Measurements from ENCODE around the gene PLXDC2. TPM values are rescaled to one million over a fixed set of nuclear protein-coding genes. Genes with fewer than 3 reads are reported as not detected.

Gene PLXDC2
- total RNA-seq, 1 donor from 2014 or later = 7.5 TPM

DNA sequence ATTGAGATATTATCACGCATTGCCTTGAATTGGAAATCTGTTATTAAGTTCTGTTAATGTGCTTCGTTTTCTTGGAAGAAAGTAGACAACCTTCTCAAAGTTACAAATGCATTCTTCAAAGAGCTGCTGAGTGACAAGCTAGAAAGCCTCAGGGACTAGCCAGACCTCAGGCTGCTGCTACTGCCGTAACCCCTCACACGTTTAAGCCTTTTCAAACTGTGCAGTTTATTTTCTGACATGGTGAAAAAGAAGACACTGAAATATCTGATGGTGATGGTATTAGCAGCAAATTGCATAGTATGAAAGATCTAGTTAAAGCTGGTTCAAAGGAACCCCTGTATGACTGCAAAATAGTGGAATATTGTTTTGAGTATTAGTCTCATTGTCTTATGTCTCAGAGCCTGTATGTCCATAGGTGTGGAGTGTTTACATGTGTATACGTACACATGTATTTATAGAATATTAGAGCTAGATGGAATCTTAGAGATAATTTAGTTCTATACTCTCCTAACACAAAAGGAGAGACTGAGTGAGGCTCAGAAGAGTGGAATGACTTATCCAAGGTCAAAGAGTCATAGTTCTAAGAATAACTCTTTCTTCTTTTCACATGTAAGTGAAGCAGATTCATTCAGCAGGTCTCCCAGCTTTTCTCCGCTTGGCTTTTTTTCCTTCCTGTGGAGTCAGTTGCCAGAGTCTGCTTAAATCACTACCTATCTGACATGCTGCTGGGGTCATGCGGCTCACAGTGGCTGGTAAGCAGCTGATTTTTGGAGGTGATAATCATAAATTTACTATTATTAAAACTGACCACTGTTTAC is 431.9 kb downstream of the PLXDC2 start:
- H3K27me3 ChIP-seq (ENCODE audit: control insufficient read depth, insufficient read depth, low read length) = no peaks in the 10 kb centered on the region
- no peak overlapping the region for H3K4me3 ChIP-seq (ENCODE audit: low read depth, low read length)
- H3K36me3 ChIP-seq (ENCODE audit: control insufficient read depth, insufficient read depth, low read length) = no peaks in the 10 kb centered on the region
- no peak for DNase-seq (ENCODE audit: low read depth)
- TF ChIP-seq, protein P1, sequence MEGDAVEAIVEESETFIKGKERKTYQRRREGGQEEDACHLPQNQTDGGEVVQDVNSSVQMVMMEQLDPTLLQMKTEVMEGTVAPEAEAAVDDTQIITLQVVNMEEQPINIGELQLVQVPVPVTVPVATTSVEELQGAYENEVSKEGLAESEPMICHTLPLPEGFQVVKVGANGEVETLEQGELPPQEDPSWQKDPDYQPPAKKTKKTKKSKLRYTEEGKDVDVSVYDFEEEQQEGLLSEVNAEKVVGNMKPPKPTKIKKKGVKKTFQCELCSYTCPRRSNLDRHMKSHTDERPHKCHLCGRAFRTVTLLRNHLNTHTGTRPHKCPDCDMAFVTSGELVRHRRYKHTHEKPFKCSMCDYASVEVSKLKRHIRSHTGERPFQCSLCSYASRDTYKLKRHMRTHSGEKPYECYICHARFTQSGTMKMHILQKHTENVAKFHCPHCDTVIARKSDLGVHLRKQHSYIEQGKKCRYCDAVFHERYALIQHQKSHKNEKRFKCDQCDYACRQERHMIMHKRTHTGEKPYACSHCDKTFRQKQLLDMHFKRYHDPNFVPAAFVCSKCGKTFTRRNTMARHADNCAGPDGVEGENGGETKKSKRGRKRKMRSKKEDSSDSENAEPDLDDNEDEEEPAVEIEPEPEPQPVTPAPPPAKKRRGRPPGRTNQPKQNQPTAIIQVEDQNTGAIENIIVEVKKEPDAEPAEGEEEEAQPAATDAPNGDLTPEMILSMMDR (IDR thresholded peaks at IDR 0.05; ENCODE audit: insufficient read depth, low read length, poor library complexity, severe bottlenecking) = no peak

DNA sequence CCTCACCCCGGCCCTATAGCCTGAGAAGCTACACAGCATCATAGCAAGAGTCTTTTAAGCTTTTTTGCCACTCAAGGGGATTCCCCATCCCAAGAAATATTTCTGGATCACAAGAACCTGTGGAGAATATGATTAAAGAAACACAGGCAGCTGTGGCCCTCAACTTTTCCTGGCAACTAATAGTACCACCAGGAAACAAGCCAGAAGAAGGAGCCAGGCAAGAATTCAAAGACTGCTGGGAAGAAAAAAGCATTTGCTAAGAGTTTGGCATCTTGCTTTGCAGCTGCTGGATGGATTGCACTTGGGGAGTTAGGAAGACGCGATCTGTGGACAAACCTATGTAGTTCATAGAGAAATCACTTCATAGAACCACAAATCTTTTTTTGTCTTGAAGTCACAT is 437.8 kb downstream of the PLXDC2 start:
- DNase-seq (ENCODE audit: low read depth) = no peak

GRCh38 chr10:20254497-20254896 is 438.3 kb downstream of the PLXDC2 start:
- TF ChIP-seq, protein P1 (IDR thresholded peaks at IDR 0.05; ENCODE audit: insufficient read depth, low read length, poor library complexity, severe bottlenecking) = no peak
- no peak for DNase-seq (ENCODE audit: low read depth)
- Histone ChIP-seq H3K27me3 (ENCODE audit: control insufficient read depth, insufficient read depth, low read length) (no peaks in the 10 kb centered on the region), H3K4me3 (ENCODE audit: low read depth, low read length) (no peak overlapping the region), H3K36me3 (ENCODE audit: control insufficient read depth, insufficient read depth, low read length) (no peaks in the 10 kb centered on the region)

More for the DNA sequence above, 437.8 kb downstream of the PLXDC2 start:
- Histone ChIP-seq H3K4me3 (ENCODE audit: low read depth, low read length) (no peak overlapping the region), H3K27me3 (ENCODE audit: control insufficient read depth, insufficient read depth, low read length) (no peaks in the 10 kb centered on the region), H3K36me3 (ENCODE audit: control insufficient read depth, insufficient read depth, low read length) (no peaks in the 10 kb centered on the region)
- TF ChIP-seq, protein P1 (IDR thresholded peaks at IDR 0.05; ENCODE audit: insufficient read depth, low read length, poor library complexity, severe bottlenecking) = no peak

DNA sequence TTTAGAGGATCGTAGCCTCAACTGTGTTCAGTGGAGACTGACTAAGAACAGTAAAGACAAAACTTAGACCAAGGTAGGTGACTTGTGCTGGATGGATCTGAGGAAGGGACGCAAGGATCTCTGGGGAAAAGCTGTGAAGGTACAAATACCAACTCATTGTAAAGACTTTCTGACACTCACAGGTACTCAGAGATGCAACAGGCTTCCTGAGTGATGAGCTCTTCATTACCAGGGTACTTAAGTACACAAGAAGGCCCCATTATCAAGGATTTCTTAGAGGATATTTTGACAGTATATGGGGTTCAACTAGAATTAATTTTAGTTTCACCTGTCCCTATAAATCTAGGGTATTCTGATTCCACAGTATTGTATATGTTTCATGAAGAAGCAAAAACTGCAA is 440.7 kb downstream of the PLXDC2 start:
- TF ChIP-seq, protein P1 (IDR thresholded peaks at IDR 0.05; ENCODE audit: insufficient read depth, low read length, poor library complexity, severe bottlenecking) = no peak

DNA sequence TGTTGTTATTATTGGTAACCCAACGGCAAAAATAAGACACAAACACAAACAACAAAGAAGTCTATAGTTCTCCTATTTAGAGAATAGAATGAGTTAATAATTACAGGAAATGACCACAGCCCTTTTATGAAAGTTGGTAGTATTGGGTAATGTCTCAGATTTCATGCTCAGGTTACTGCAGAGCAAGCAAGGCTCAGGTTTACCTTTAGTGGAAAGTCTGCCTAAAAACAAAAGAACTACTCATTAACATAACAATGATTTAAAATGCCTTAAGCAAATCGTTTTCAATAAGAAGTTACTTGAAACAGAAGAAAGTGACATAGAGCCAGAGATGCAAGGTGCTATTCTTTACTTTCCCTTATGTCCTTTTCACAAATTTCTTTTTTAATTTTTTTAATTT is 441.2 kb downstream of the PLXDC2 start:
- peak; percentile 10 for DNase-seq (ENCODE audit: low read depth)
- no peak overlapping the region for H3K4me3 ChIP-seq (ENCODE audit: low read depth, low read length)
- H3K27me3 ChIP-seq (ENCODE audit: control insufficient read depth, insufficient read depth, low read length) = no peaks in the 10 kb centered on the region
- no peaks in the 10 kb centered on the region for H3K36me3 ChIP-seq (ENCODE audit: control insufficient read depth, insufficient read depth, low read length)
- TF ChIP-seq, protein P1 (IDR thresholded peaks at IDR 0.05; ENCODE audit: insufficient read depth, low read length, poor library complexity, severe bottlenecking) = no peak

More for the DNA sequence above, 440.7 kb downstream of the PLXDC2 start:
- H3K4me3 ChIP-seq (ENCODE audit: low read depth, low read length) = no peak overlapping the region
- no peak for DNase-seq (ENCODE audit: low read depth)
- H3K36me3 ChIP-seq (ENCODE audit: control insufficient read depth, insufficient read depth, low read length) = no peaks in the 10 kb centered on the region
- no peaks in the 10 kb centered on the region for H3K27me3 ChIP-seq (ENCODE audit: control insufficient read depth, insufficient read depth, low read length)

DNA sequence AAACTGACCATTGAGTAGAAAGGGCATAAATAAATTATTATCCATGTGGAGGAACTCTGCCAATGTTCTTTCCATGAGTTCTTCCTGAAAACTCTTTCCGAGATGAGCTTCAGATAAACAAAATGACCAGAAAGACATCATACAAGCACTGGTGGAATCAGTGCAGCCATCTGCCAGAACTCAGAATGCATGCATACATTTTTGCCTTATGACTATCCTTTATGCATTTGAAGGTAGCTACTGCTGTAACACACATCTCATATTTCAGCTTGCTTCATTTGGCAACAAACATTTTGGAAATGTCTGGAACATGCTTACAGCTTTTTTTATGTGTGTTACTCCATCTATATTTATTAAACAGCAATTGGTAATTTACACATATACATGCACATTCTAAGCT is 448.9 kb downstream of the PLXDC2 start:
- TF ChIP-seq, protein P1 (IDR thresholded peaks at IDR 0.05; ENCODE audit: insufficient read depth, low read length, poor library complexity, severe bottlenecking) = no peak
- Histone ChIP-seq H3K27me3 (ENCODE audit: control insufficient read depth, insufficient read depth, low read length) (no peaks in the 10 kb centered on the region), H3K36me3 (ENCODE audit: control insufficient read depth, insufficient read depth, low read length) (no peaks in the 10 kb centered on the region), H3K4me3 (ENCODE audit: low read depth, low read length) (no peak overlapping the region)
- no peak for DNase-seq (ENCODE audit: low read depth)
